ENCODE data around the gene PIRT.
"Not testable (repeated sequence)": the region's sequence is repeated elsewhere in the genome, so short reads cannot be mapped to it uniquely, and the experiment has no call there.

PIRT gene
- 0 to 0.12 reads per million in 2 experiments for total RNA-seq

- no peak for DNase-seq (ENCODE audit: low read depth)
Observed at GRCh38 chr17:10837921-10838320, at the start of gene PIRT. Gene PIRT (minus strand): TSS chr17:10838087. CDS start chr17:10825645, 12,442 bp downstream.

- DNase-seq (ENCODE audit: low read depth) = no peak
Observed at GRCh38 chr17:10881959-10882358, 44.1 kb upstream of the PIRT start.

GRCh38 chr17:10879190-10879836 lies 41.4 kb upstream of the PIRT start:
- no peak for DNase-seq (ENCODE audit: low read depth)

- DNase-seq (ENCODE audit: low read depth) = no peak
Observed at GRCh38 chr17:10875984-10876555, 38.2 kb upstream of the PIRT start.

GRCh38 chr17:10875430-10875851 lies 37.6 kb upstream of the PIRT start:
- DNase-seq (ENCODE audit: low read depth) = no peak

GRCh38 chr17:10871914-10872313 lies 34.0 kb upstream of the PIRT start:
- no peak for DNase-seq (ENCODE audit: low read depth)

- DNase-seq (ENCODE audit: low read depth) = no peak
Observed at GRCh38 chr17:10870336-10871050, 32.6 kb upstream of the PIRT start.

GRCh38 chr17:10868744-10869143 lies 30.9 kb upstream of the PIRT start:
- not testable (repeated sequence) for DNase-seq (ENCODE audit: low read depth)

GRCh38 chr17:10859051-10859450 lies 21.2 kb upstream of the PIRT start:
- no peak for DNase-seq (ENCODE audit: low read depth)

GRCh38 chr17:10857976-10858375 lies 20.1 kb upstream of the PIRT start:
- DNase-seq (ENCODE audit: low read depth) = no peak

GRCh38 chr17:10846636-10847035 lies 8.7 kb upstream of the PIRT start:
- not testable (repeated sequence) for DNase-seq (ENCODE audit: low read depth)

GRCh38 chr17:10845388-10845751 lies 7.5 kb upstream of the PIRT start:
- DNase-seq (ENCODE audit: low read depth) = no peak

GRCh38 chr17:10844621-10845387 lies 6.9 kb upstream of the PIRT start:
- DNase-seq (ENCODE audit: low read depth) = peak; percentile 46

GRCh38 chr17:10843811-10844210 lies 5.9 kb upstream of the PIRT start:
- no peak for DNase-seq (ENCODE audit: low read depth)

GRCh38 chr17:10842658-10843057 lies 4.8 kb upstream of the PIRT start:
- DNase-seq (ENCODE audit: low read depth) = no peak

GRCh38 chr17:10838682-10839081 lies 795 bp upstream of the PIRT start:
- DNase-seq (ENCODE audit: low read depth) = no peak

GRCh38 chr17:10836966-10837590 lies 809 bp downstream of the PIRT start:
- no peak for DNase-seq (ENCODE audit: low read depth)

GRCh38 chr17:10836145-10836544 lies 1.7 kb downstream of the PIRT start:
- no peak for DNase-seq (ENCODE audit: low read depth)

GRCh38 chr17:10831696-10832095 lies 6.2 kb downstream of the PIRT start:
- no peak for DNase-seq (ENCODE audit: low read depth)

- no peak for DNase-seq (ENCODE audit: low read depth)
Observed at GRCh38 chr17:10827898-10828552, 9.9 kb downstream of the PIRT start.

- DNase-seq (ENCODE audit: low read depth) = no peak
Observed at GRCh38 chr17:10824874-10825273, 13.0 kb downstream of the PIRT start.

Measured in T follicular helper cell (primary cell).